Measurements from ENCODE around the gene STIM1.

Gene STIM1

GRCh38 chr11:3854977-3855807, at the start of gene STIM1:
STIM1 (plus strand) TSS chr11:3855664; CDS start chr11:3856271, 607 bp downstream.
- peak; percentile 94 for TF ChIP-seq CTCF (IDR thresholded peaks at IDR 0.05; ENCODE audit: control extremely low read depth, extremely low read depth, low read depth, missing control alignments)
- DNase-seq (ENCODE audit: extremely low spot score): peak; percentile 91
- ChIA-PET CTCF (interaction anchor here (0.6 to 43.8 kb wide), 60 partner anchors 14 to 297 kb away, joined by 3 to 1411 read pairs (median 4); partner anchors contain the start of genes NUP98 and RHOG), POLR2A (interaction anchor here (0.5 to 3.4 kb wide), 11 partner anchors 11 to 787 kb away, joined by 3 to 22 read pairs (median 3); partner anchors contain the start of gene RHOG)

GRCh38 chr11:3807909-3808860, 47.3 kb upstream of the STIM1 start, which contains the start of gene PGAP2:
PGAP2 (plus strand) TSS chr11:3808560; CDS start chr11:3811260, 2,700 bp downstream.
- TF ChIP-seq CTCF (IDR thresholded peaks at IDR 0.05; ENCODE audit: control extremely low read depth, extremely low read depth, low read depth, missing control alignments): peak; percentile 72
- CTCF ChIA-PET: interaction anchor here (0.6 to 5.2 kb wide), 45 partner anchors 8 to 290 kb away, joined by 3 to 47 read pairs (median 4); partner anchors contain the start of genes NUP98, RHOG and STIM1
- POLR2A ChIA-PET: interaction anchor here (0.8 to 1.1 kb wide), 3 partner anchors 10 to 12 kb away, joined by 3 to 5 read pairs (median 3); partner anchors contain the start of gene NUP98
- peak; percentile 80 for DNase-seq (ENCODE audit: extremely low spot score)

GRCh38 chr11:3808861-3809623, 46.4 kb upstream of the STIM1 start:
- POLR2A ChIA-PET: interaction anchor here (0.8 to 1.4 kb wide), 3 partner anchors 10 to 31 kb away, joined by 3 to 5 read pairs (median 3); partner anchors contain the start of genes NUP98 and RHOG
- CTCF ChIA-PET: interaction anchor here (0.6 to 5.2 kb wide), 35 partner anchors 10 to 274 kb away, joined by 3 to 47 read pairs (median 4); partner anchors contain the start of genes NUP98, RHOG and STIM1
- DNase-seq (ENCODE audit: extremely low spot score): peak; percentile 78
- peak; percentile 64 for TF ChIP-seq CTCF (IDR thresholded peaks at IDR 0.05; ENCODE audit: control extremely low read depth, extremely low read depth, low read depth, missing control alignments)

DNA sequence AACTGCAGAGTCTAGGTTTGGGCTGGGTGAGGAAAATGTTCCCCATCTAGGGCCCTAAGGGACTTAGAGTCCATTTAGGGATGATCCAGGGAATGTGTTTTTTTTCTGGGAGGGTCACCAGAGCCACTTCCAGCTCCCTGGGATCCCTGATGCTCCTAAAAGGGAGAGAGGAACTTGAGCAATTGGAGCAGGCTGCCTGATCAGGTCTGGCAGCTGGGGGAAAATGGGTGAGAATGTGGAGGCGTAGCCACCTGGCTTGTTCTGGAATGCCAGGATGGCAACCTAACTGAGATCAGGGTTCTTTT, 45.9 kb upstream of the STIM1 start:
- DNase-seq (ENCODE audit: extremely low spot score): no peak
- ChIA-PET POLR2A (interaction anchor here (0.8 to 1.4 kb wide), 3 partner anchors 10 to 31 kb away, joined by 3 to 5 read pairs (median 3); partner anchors contain the start of genes NUP98 and RHOG), CTCF (interaction anchor here (0.7 to 5.2 kb wide), 26 partner anchors 11 to 273 kb away, joined by 3 to 47 read pairs (median 5); partner anchors contain the start of genes NUP98, RHOG and STIM1)
- TF ChIP-seq CTCF (IDR thresholded peaks at IDR 0.05; ENCODE audit: control extremely low read depth, extremely low read depth, low read depth, missing control alignments): no peak

DNA sequence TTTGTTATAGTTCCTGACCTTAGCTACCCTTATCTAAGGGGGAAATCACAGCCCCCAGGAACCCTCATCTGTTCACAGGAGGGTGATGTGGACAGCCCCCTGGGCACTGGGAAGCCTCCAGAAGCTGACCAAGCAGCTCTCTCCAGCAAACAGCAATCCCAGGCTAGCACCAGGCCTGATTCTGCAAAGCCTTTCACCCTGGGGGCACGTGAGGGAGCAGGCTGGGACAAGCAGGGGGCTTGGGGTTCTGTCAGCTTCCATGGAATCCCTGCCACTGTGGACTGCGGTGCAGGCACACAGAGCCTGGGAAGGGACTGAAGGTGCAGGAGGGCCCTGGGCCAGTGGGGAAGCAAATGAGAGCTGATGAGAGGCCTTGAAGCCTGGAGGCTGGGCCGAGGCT, 45.0 kb upstream of the STIM1 start:
- ChIA-PET POLR2A (interaction anchor here (0.6 to 1.4 kb wide), 2 partner anchors 9 to 25 kb away, joined by 3 read pairs; no protein-coding TSS in a partner anchor), CTCF (interaction anchor here (1.9 to 5.2 kb wide), 5 partner anchors 9 to 262 kb away, joined by 7 to 47 read pairs (median 16); partner anchors contain the start of gene NUP98)
- no peak for DNase-seq (ENCODE audit: extremely low spot score)
- TF ChIP-seq CTCF (IDR thresholded peaks at IDR 0.05; ENCODE audit: control extremely low read depth, extremely low read depth, low read depth, missing control alignments): no peak

Measured in GM10248 (cell line).